SK-N-MC (cell line): ENCODE measurements around the gene FURIN.

Source experiments
- EZH2 ChIP-seq: fragments of 200-600 bp; sonication (generic); IDR thresholded peaks from one replicate; pipeline ENCODE4 v1.6.1; 2017; ENCODE audit warnings: antibody characterized with exemption
- FOXP2 ChIP-seq: optimal IDR thresholded peaks from 2 replicates; pipeline ENCODE3; 2011; ENCODE audit warnings: mild to moderate bottlenecking, moderate library complexity; ENCODE audit not compliant: insufficient read depth; ENCODE audit errors: extremely low read length, control extremely low read depth
- POLR2AphosphoS5 ChIP-seq: IDR thresholded peaks from 2 replicates; pipeline ENCODE4 v1.6.1; 2012; ENCODE audit warnings: mild to moderate bottlenecking, low read depth, low read length, borderline replicate concordance

- TF ChIP-seq POLR2AphosphoS5 (no peak), EZH2 (no peak), FOXP2 (no peak)
Measured at GRCh38 chr15:90870354-90871138, 2.2 kb downstream of the FURIN start.
